Measurements from ENCODE around the gene SCFD2. TPM values are rescaled to one million over a fixed set of nuclear protein-coding genes. Genes with fewer than 3 reads are reported as not detected.

The SCFD2 gene
- total RNA-seq, 1 donor from 2014 or later = 21.7 TPM

DNA sequence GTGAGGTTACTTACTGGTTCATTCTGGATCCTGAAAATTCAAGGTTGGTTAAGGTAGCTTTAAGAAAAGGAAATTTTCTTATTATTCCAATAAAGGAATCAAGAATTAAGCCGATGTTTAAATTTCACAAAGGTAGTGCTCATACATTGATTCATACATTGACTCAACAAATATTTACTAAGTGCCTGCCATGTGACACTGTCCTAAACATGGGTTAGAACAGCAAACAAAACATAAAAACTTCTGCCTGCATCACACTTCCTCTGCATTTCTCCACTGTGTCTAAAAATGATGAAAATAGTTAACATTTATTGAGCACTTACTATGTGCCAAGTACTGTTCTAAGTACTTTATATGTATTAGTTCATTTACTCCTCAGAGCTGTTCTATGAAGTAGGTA lies 428.0 kb downstream of the SCFD2 start:
- no peak for DNase-seq (ENCODE audit: low read depth)

DNA sequence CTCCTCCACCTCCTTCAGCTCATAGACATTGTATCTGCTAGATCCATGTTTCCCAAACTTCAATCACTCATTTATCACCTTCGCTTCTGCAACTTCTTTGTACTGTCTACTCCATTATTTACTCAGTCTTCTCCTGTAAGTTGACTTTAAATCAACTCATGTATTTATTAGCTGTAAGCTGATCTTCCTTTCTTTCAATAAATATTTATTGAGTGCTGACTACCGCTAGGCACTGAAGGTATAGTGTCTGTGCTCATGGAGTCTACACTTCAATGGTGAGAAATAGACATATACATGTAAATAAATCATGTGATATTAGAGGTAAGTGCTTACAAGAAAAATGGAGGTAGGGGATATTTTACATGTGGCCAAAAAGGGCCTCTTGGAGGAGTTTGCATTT lies 429.1 kb downstream of the SCFD2 start:
- no peak for DNase-seq (ENCODE audit: low read depth)

DNA sequence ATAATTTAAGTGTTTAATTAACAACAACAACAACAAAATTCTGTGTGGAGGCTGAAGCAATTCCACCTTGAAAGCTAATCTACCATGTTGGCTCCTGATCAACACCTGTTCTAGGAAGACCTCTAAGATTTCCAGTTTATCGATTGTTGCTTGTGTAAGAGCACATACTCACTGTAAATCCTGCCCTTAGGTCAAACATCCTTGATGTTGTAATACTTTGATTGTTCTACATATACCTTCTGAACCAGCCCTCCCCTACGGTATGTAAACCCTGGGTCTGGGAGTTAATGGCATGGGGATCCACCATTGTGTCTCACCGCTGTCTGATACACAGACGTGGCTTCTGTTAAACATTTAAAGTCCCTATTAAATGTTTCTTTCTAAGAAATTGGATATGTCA lies 430.5 kb downstream of the SCFD2 start:
- DNase-seq (ENCODE audit: low read depth) = no peak

DNA sequence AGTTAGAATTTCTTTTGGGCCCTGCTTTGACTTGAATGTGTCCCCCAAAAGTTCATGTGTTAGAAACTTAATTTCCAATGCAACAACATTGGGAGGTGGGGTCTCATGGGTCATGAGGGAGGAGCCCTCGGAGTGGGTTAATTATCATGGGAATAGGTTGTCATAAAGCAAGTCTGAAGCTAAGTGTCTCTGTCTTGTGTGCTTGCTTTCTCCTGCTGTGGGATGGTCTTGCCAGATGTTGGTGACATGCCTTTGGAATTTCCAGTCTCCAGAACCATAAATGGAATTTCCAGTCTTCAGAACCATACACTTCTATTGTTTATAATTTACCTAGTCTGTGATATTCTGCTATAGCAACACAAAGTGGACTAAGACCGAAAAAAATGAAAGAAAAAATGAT lies 432.1 kb downstream of the SCFD2 start:
- DNase-seq (ENCODE audit: low read depth) = no peak

DNA sequence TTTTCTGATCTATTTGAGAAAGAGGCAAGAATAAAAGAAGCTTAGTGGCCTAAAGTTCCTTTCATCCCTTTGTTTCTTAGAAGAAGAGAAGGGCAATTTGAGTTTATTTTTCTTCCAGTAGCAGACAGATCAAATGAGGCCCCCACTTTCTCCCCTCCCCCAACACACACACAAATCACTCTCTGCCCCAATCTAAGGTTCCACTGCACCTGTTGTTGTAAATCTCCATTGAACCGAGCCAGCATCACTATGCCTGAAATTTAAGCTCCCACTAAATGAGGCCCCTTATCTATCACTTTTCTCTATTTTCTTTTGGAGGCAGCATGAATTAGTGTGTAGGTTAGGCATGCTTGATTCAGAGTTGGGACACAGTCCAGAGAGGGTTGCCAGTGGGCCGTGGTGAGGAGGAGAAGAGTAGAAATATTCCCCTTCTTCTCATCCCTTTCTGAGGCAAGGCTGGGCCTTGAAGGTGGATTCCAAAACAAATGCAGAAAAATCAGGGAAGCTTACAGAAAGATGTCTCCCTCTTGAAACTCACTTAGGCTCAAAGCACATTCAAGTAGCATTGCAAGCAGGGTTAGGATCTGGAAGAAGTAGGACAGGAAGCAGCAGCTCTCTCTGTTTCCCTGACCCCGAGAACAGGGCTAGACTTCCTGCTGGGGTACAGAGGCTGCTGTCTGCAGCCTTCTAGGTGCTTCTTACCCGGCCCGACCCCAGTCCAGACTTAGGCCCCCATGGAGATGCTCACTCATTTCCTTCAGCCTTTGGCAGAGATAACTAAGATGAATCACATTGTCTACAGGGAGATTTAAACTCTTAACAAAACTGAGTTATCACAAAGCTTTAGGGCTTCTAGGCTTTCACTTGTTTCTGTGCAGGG lies 433.0 kb downstream of the SCFD2 start:
- DNase-seq (ENCODE audit: low read depth) = peak; percentile 57

DNA sequence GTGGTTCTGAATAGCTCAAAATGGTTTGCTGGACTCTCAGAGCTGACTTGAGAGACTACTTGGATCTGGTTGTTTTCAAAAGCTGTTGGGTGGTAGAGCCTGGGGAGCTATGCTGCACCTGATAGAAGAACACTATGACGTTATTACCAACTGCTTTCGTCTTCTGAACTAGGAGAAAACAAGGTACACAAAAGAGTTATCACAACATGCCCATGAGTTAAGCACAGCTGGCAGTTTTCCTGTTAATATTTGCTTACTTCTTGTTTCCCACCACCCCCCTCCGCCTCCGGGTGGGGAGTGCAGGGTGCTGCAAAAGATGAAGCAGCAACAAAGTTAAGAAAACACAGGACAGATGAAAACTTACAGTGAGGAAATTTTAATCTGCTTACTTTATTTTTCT lies 434.6 kb downstream of the SCFD2 start:
- no peak for DNase-seq (ENCODE audit: low read depth)

DNA sequence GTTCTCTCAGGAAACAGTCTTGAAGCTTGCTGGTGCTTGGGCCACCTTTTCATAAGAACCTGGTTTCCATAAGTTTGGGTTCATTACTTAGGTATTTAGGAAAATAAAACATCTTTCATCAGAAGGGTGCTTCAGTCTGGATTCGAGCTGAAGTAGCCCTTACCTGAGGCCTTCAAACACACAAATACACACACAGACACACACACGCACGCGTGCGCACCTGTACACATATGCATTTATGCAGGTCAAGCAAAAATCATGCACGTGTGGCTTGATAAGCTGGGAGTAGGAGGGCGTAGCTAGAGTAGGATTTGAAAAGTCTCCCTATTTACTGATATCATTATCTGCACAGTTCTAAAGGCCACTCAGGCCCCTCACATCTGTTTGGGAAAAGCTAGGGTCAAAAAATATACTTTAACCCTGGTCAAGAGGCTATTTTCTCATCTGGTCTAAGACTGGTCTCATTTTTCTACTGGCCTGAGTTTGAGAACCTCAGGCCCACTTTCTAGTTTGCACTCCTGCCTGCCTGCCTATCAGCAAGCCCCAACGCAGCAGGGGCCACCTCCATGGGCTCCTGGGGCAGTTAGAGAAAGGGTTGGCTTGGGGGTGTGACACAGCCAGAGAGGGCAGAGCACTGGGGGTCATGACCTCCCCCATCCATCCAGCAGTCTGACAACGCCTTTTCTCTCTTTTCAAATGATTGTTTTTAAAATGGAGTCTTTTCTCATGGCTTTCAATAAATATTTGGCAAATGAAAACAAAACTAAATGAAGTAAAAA lies 439.5 kb downstream of the SCFD2 start:
- no peak for DNase-seq (ENCODE audit: low read depth)

DNA sequence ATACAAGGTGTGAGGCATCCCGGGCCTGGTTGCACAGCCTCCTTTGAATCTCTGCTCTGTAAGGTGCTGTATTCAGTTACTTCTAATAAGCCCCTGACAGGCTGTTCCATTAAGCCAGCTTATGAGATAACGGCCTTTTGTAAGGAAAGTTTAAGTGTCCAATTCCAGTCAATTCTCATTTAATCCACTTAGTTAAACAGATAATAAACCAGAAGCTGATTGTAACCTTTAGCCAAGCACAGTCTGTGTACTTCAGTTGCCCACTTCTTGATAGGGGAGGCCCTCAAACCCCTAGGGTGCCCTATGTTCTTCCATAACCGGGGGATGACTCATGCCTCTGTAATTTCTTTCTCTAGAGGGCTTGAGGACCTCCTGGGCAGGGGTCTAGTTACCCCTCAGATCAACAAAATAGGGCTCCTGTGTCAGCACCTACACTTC lies 440.3 kb downstream of the SCFD2 start:
- no peak for DNase-seq (ENCODE audit: low read depth)

DNA sequence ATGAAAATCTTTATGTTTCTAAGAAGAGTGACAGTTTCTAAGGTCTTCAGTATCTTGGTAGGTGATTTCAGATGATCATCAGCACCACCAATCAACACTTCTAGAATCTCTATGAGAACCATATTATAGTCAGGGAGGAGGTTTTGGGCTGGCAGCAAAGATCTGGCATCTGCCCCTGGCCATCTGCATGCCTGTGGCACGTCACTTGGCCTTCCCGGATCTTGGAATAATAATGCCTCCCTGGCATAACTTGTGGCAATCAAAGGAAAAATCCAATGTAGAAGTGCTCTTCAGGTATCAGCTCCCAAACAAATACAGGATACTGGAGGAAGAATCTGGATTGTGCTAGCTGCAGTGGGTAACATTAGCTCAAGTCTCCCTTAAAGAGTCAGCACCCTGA lies 446.4 kb downstream of the SCFD2 start:
- no peak for DNase-seq (ENCODE audit: low read depth)

DNA sequence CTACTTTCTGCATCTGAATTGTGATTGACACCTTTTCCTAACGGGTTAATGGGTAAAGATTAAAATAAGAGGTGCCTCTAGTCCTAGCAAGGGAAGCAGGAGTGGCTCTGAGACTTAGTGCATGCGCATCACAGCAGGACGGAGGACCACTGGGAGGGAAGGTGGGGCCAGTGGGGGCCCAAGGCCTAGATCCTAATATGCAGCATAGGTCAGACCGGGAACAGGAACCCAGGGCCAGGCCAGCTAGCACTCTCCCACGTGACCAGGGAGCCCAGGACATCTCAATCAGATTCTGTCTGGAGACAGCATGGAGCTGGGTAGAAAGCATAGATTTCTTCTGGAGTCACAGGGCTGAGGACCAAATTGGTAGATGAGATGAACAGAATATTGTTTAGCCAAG lies 448.0 kb downstream of the SCFD2 start:
- DNase-seq (ENCODE audit: low read depth) = no peak

DNA sequence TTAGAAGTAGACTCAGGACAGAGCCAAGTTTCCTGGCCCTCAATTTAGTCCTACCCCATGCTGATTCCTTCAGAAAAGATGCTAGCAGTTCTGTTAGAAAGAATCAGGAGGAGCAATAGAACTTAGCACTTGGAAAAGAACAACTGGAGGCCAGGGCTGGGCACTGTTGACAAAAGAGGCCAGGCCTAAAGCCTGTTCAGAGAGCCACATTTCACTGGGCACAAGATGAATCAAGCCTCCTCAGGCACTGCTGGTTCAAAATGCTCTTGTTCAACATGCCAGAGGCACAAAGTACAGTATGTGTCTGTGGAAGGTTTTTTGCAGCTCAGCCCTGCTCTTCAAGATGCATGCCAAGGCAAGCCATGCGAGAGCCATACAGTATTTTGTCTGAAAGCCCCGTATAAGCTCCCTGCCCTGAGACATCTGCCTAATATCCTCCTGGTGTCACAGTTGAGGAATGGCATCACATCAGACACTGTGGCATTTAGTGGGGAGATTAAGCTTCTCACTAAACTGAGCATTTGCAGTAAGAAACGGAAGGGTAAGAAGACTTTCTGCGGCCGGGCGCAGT lies 450.0 kb downstream of the SCFD2 start:
- no peak for DNase-seq (ENCODE audit: low read depth)

DNA sequence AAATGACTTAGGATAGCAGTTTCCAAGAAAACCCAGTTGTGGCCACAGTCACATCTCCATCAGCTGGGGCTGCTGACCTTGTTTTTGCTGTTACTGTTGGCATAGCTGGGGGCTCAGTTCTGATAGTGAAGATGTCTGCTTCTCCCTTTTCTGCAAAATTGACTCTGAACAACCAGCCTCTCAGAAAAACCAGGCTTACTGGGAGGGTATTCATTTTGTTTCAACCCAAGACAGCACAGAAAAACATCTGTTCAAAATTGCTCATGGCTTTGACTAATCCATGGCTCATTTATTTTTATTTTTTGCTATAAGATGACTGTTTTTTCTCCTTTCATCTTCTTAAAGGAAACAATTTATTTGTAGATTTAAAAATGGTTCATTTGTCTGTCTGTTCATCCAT lies 450.7 kb downstream of the SCFD2 start:
- DNase-seq (ENCODE audit: low read depth) = no peak

DNA sequence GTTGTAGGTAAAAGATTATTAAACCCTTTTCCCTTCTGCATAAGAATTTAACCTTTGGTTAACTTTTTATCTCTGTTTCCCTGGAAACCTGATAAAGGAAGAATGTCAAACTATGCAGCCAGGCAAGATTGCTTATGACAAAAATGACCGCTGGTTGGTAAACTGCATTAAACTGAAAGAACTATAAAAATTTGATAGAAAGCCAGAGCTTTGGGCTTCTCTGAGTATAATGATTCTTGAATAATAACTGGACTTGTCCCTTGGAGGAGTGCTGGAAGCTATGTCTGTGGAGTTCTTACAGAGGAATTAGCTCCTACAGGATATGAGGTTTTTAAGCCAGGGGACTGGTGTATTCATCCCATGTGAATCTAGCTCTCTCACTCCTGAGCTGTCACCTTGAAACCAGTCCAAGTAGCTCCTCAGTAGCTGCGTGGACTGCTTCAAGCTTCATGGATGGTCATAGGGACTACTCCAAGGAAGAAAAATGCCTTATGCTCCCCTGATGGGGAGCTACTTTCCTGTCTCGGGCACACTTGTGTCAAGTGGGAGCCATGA lies 451.7 kb downstream of the SCFD2 start:
- peak; percentile 18 for DNase-seq (ENCODE audit: low read depth)

DNA sequence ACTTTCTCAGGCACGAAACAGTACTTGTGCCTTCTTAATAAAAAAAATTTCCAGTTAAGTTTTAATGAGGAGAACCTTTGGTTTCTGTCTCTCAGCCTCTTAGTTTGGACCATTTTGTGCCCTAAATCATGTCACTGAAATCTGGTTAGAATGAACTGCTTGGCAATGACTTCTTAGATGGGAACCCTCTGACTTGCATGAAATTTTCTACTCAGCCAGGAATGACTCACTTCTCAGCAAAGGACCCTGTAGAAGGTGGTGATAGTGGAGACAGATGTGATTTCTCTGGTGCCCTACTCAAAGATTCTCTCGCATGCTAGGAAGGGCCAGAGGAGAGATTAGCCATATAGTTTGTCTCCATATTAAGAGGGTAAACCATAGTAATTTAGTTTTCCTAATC lies 453.3 kb downstream of the SCFD2 start:
- DNase-seq (ENCODE audit: low read depth) = no peak

DNA sequence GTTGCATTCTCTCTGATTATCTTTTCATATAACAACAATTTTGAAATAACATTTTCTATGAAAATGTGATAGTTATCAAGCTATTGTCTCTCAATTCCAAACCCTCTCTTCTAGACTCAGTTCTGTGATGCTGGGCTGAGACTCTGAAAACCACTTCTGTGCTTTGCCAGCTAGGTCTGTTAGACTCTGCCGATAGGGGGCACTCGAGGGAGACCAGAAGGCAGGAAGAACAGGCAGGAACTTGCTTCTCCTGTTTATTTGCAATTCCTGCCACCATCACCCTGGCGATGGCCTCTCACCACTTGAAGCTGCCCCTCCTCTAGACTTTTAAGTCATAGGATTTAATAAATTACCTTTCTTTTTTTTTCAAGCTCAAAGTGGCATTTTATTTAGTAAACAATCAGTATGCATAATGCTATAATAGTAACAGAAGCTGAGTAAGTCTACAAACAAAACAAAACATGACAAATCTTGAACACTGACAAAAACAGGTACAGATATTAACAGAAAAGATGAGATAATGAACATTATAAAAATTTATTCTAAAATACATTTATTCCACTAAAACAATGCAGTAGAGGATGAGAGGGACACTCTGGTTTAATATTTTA lies 454.1 kb downstream of the SCFD2 start:
- DNase-seq (ENCODE audit: low read depth) = peak; percentile 81

DNA sequence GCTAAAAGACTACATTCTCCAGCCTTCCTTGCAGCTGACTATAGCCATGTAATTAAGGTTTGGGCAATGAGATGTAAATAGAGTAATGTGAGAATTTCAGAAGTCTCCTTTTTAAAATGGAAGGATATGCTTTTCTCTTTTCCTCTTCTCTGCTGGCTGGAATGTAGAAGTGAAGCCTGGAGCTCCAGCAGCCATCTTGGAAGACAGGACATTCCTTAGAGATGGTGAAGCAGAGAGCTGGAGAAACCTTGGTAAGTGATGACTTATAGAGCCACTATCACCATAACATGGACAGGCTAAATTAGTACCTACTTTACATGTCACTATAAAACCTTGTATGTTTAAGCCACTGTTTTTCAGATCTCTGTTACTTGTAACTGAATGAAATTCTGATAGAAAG lies 455.7 kb downstream of the SCFD2 start:
- DNase-seq (ENCODE audit: low read depth) = no peak

DNA sequence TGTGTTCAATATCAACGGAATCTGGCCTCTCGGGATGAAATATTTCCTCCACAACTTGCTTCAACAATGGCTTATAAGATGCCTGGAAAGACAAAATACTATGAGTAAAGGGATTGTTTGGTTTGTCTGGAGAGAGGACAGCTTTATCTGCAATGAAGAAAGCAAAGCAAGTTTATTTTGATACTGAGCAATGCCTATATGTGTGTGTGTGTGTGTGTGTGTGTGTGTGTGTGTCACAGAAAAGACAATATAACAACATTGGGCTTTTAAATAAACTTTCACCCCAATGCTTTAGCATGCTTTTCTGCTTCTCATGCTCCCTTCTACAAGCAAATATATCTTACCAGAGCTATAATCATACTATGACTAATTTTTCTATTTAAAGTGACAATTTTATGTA lies 458.4 kb downstream of the SCFD2 start:
- no peak for DNase-seq (ENCODE audit: low read depth)

DNA sequence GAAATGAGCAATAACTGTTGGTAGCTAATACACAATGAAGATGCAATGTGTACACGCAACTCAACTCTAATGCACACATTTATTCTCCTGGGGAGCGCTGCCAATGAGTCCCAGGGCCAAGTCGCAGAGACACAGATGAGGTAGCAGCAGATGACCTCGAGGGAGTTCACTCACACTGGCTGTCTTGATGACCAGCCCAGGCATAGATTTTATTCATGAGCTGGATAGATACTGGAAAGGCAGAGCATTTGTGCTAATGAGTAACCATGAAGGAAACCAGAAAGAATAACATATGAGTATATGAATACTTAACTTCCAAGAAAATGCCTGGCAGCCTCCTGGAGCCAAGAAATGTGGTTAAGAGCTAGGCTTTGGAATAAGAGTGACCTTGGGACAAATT lies 461.4 kb downstream of the SCFD2 start:
- DNase-seq (ENCODE audit: low read depth) = no peak

DNA sequence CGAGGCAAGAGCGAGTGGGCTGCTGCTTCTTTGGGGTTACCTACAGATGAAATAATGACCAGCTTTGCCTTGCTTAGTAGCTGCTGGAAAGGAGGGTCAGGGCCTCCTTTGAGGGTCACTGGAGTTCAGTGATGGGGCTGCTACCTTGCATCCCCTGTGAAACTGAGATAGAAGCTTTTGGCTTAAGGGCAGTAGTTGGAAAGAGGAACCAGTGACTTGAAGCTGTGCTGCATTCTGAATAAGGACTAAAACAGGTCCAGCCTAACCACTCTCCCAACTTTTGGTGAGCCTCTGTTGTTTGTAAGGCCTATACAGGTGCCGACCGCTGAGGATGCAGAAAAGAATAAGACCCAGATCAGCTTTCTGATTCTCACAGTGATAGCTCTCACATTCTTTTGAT lies 462.6 kb downstream of the SCFD2 start:
- DNase-seq (ENCODE audit: low read depth) = no peak

DNA sequence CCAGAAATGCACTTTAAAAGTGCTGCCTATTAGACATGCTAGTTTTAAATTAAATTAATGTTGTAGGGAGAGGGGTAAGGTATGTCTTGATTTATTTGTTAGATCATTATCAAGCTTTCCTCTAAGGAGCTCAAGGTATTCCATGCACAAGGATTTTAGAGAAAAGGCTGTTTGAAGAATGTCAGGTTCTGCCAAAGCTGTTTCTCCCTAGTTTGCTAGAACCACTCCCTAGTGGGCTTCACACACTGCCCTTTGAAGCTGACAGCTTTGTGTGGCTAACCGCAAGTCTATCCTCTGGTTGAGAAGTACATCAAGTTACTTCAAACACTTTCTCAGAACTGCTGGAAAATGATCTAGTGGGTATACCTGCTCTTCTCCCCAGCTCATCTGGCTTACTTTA lies 471.4 kb downstream of the SCFD2 start:
- DNase-seq (ENCODE audit: low read depth) = no peak

DNA sequence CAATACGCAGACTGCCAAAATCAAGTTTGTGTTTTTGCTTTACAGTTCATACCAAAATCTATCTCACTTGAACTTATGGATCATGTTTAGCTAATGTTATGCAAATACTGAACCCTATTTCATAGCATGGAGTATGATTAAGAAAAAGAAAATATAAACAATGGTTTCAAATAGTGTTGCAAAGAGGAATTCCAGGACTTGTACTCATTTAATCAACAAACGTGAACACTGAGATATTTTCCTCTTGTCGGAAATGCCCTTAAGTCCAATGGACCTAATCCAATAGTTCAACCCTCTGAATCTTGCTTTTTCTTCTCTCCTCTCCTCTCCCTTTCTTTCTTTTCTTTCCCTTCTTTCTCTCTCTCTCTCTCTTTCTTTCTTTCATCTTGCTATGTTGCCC lies 473.0 kb downstream of the SCFD2 start:
- no peak for DNase-seq (ENCODE audit: low read depth)

DNA sequence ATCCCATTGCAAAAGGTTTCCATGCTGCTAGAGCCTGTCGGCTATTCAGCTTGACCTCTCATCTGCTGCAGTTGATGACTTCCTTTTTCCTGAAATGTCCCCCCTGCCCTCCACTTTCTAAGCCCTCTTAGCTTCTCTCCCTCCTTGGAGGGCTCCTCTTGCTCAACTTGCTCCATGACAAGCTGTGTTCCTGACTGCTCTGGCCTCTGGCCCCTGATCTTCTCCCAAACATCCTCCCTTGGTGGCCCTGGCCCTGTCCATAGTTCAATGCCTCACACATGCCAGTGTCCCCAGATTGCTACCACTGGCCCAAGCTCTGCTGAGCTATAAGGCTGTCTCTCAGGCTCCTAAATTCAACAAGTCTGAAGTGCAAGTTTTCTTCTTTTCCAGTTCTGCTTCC lies 474.1 kb downstream of the SCFD2 start:
- DNase-seq (ENCODE audit: low read depth) = no peak
